NCI-H82 treated with DMSO at 0.1 percent for 48 hours (cell line): ENCODE measurements around the gene FAR1.
"Not testable (repeated sequence)": the region's sequence is repeated elsewhere in the genome, so short reads cannot be mapped to it uniquely, and the experiment has no call there.

Experiments
- DNase-seq: peaks from one replicate; lab custom pipeline; 2025; ENCODE audit not compliant: unreplicated experiment; lab: John Stamatoyannopoulos, UW

FAR1 gene, protein sequence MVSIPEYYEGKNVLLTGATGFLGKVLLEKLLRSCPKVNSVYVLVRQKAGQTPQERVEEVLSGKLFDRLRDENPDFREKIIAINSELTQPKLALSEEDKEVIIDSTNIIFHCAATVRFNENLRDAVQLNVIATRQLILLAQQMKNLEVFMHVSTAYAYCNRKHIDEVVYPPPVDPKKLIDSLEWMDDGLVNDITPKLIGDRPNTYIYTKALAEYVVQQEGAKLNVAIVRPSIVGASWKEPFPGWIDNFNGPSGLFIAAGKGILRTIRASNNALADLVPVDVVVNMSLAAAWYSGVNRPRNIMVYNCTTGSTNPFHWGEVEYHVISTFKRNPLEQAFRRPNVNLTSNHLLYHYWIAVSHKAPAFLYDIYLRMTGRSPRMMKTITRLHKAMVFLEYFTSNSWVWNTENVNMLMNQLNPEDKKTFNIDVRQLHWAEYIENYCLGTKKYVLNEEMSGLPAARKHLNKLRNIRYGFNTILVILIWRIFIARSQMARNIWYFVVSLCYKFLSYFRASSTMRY

DNA sequence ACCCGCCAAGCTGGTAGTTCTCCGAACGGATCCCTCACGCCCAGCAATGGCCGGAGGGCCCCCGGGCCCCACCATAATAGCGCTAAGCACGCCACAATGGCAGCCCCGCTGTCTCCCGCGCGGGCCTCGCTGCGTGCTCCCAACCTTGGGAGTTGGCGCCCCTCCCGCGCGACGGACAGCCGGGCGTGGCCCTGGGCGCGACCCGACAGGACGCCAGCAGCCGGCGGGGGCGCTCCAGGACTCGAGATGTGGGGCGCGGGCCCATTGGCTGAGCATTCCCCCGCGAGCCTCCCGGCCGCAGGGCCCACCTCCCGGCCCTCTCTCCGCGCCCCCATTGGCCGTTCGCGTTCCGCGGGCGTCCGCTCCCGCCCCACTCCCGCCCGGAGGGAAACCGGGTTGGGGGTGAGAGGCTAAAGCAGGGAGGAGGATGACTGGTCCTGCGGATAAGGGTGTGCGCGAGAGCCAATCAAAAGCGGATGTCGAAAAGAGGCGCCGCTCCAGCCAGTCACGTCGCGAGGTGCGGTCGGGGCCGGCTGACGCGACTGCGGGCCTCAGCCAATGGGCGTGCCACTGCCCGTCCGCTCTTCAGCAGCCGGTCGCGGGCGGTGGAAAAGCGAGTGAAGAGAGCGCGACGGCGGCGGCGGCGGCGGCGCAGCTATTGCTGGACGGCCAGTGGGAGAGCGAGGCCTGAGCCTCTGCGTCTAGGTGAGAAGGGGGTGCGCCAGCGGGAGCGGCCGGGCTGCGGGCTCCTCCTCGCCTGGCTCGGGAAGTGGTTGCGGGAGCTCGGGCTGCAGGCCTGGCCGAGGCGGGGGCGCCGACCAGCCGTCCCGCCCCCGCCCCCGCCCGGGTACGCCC, at the start of gene FAR1:
Gene FAR1 (plus strand): TSS at position 567 of the 855 bp plus-strand sequence. CDS start 26,098 bp downstream, outside the sequence.
- peak; percentile 90 for DNase-seq

GRCh38 chr11:13620063-13620462, 48.4 kb upstream of the FAR1 start:
- DNase-seq = no peak

- DNase-seq = not testable (repeated sequence)
Measured at GRCh38 chr11:13626818-13627217, 41.6 kb upstream of the FAR1 start.

GRCh38 chr11:13628634-13629033, 39.8 kb upstream of the FAR1 start:
- DNase-seq = not testable (repeated sequence)

GRCh38 chr11:13629779-13630178, 38.7 kb upstream of the FAR1 start:
- no peak for DNase-seq

DNA sequence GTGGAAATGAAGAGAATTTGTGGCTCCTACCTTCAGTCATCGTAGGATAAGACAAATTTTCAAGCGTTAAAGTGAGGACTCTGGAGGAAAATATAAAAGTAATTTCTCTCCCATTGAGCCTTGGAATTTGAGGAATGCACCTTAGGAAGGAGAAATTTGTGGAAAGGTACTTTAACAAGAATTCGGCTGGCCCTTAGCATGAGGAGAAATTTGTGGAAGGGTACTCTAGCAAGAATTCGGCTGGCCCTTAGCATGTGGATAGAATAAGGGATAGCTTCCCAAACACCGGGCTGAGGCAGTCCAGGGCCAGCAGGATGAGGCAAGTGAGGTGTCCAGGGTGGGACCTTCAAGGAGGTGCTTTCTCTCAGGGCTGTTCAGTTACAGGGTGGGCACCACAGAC, 33.2 kb upstream of the FAR1 start:
- DNase-seq = no peak

DNA sequence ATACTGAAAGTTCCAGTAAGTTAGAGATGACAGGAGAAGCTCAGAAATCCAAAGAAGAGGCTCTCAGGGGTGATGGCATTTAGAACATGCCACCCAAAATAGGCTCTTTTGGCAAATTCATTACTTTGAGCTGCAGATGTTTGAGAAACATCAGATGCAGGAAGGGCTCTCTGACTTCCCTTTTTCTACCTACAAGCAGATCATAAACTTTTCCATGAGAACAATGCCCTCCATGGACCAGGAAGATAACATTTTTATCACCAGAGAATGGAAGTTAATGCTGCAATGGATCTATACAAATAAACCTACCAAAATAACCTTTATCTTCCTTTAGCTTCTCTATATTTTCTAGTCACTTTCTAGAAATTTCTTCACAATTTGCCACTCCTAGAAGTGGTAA, 32.7 kb upstream of the FAR1 start:
- DNase-seq = no peak

GRCh38 chr11:13637125-13638069, 31.1 kb upstream of the FAR1 start:
- no peak for DNase-seq

DNA sequence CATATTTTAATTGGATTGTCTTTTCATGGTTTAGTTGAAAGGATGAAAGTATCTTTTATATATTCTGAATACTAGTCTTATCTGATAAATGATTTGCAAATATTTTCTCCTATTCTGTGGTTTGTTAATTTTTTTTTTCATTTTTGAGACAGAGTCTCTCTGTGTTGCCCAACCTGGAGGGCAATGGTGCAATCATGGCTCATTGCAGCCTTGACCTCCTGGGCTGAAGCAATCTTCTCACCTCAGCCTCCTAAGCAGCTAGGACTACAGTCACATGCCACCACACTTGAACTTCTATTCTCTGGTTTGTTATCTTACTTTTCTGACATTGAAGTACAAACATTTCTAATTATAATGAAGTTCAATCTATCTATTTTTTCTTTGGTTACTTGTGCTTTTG, 30.0 kb upstream of the FAR1 start:
- no peak for DNase-seq

- DNase-seq = no peak
Measured at GRCh38 chr11:13644997-13645687, 23.3 kb upstream of the FAR1 start.

GRCh38 chr11:13647391-13647790, 21.1 kb upstream of the FAR1 start:
- DNase-seq = no peak

- DNase-seq = no peak
Measured at GRCh38 chr11:13649619-13650018, 18.8 kb upstream of the FAR1 start.

GRCh38 chr11:13651515-13651914, 17.0 kb upstream of the FAR1 start:
- DNase-seq = not testable (repeated sequence)

GRCh38 chr11:13661074-13661623, 7.3 kb upstream of the FAR1 start:
- no peak for DNase-seq

- no peak for DNase-seq
Measured at GRCh38 chr11:13663631-13664071, 4.8 kb upstream of the FAR1 start.

- DNase-seq = no peak
Measured at GRCh38 chr11:13664351-13664750, 4.1 kb upstream of the FAR1 start.

- no peak for DNase-seq
Measured at GRCh38 chr11:13666708-13667107, 1.8 kb upstream of the FAR1 start.

- DNase-seq = no peak
Measured at GRCh38 chr11:13667245-13667644, 1.2 kb upstream of the FAR1 start.

- DNase-seq = no peak
Measured at GRCh38 chr11:13667795-13668101, 720 bp upstream of the FAR1 start.

DNA sequence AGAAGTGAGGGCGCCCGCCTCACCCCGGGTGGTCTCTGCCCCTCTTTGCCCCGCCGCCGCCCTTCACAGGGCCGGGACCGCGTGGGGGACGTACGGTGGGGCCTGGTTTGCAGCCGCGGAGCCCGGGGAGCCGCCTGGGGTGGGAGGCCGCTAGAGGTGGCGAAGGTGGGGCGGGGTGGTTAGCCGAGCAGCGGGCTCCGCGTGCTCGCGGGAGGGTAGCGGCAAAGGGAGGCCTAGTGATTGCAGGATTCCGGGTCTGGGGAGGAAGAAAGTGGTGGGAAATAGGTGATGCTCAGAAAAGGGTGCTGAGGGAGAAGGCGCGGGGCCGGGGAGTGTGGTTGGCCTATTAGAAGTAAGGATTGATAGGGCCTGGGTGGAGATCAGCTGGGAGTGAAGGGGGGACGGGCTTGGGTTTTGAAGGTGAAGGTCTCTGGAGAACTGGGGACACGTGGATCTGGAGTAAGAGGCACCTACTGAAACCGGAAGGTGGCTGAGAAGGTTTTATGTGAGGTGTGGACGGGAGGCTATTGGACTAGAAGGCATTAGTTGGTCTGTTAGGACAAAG, 571 bp downstream of the FAR1 start:
- DNase-seq = no peak
